ENCODE data around the gene RHOG. TPM values are rescaled to one million over a fixed set of nuclear protein-coding genes. Genes with fewer than 3 reads are reported as not detected.

RHOG gene
- total and polyA plus RNA-seq, 9 of the 15 experiments (the other 6 are each of a cell fraction or from before 2014, with no cell fraction given), result 22.6 to 162 (median 80.3) TPM

DNA sequence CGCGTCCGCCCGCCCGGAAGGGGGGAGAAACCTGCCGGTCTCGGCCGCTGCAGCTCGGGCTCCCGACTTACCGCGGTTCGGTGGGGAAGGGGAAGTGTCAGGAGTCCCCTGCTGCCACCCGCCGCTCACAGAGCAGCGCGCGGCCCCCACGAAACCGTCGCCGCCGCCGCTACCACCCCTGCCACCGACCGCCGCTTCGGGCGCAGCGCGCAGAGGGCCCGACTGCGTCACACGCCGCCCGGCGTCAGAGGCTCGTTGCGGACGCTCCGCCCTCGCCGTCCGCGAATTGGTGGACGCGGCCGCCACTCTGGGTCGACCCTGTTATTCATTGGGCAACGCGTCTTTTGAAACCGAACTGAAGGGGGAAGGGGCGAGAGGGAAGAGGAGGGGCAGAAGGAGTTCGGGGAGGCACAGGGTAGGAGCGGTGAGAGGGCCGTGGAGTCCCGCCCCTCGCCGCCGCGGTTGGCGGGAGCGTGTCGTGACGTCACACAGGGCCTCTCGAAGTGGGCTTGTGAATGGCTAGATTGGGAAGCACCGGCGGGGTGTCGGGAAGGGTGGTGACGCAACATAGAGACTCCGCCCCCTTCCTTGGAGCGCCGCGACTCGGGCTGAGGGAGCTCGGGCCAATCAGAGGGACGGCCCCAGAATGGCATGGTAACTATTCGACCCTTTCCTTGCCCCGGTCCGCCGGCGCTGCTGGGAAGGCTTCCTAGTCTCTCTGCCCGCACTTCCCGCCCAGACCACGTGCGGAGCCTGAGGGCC, 43.2 kb downstream of the RHOG start, which contains the start of gene NUP98 (continued):
- TF ChIP-seq PRDM10 (IDR thresholded peaks at IDR 0.05; ENCODE audit: partially characterized antibody) (peak; percentile 39), TRIM24 (IDR thresholded peaks at IDR 0.05) (0 out of 4 replicates have a peak, but pooled peaks of 1 of the 2 experiments have one; percentile 32), MAFK (IDR thresholded peaks at IDR 0.05; ENCODE audit: low read length) (no peak), MYC (IDR thresholded peaks at IDR 0.05; ENCODE audit: low read depth, low read length) (peak; percentile 95), MYC (CRISPR knock-in tag; IDR thresholded peaks at IDR 0.05; ENCODE audit: borderline replicate concordance, low read depth) (no peak), EGR1 (conservative IDR thresholded peaks at IDR 0.05) (peak; percentile 53), FOS (IDR thresholded peaks at IDR 0.05; ENCODE audit: extremely low read depth, insufficient read length) (peak; percentile 89), ETV5 (CRISPR knock-in tag; IDR thresholded peaks at IDR 0.05; ENCODE audit: low read depth) (peak; percentile 22; the same call in 1 of the 2 replicates), MTA3 (IDR thresholded peaks at IDR 0.05; ENCODE audit: borderline replicate concordance) (peak; percentile 98), SMARCE1 (IDR thresholded peaks at IDR 0.05) (no peak), ZNF561 (CRISPR knock-in tag; conservative IDR thresholded peaks at IDR 0.05) (no peak), VEZF1 (CRISPR knock-in tag; IDR thresholded peaks at IDR 0.05) (peak; percentile 99), TAF9B (IDR thresholded peaks at IDR 0.05; ENCODE audit: partially characterized antibody) (no peak), OTX1 (CRISPR knock-in tag; IDR thresholded peaks at IDR 0.05) (peak; percentile 43; the same call in 1 of the 2 replicates), SNIP1 (IDR thresholded peaks at IDR 0.05; ENCODE audit: low read depth) (no peak), ZNF395 (CRISPR knock-in tag; IDR thresholded peaks at IDR 0.05) (peak; percentile 46; the same call in 1 of the 2 replicates), RHOXF2B (CRISPR knock-in tag; conservative IDR thresholded peaks at IDR 0.05) (no peak)
- TF ChIP-seq, protein P1, sequence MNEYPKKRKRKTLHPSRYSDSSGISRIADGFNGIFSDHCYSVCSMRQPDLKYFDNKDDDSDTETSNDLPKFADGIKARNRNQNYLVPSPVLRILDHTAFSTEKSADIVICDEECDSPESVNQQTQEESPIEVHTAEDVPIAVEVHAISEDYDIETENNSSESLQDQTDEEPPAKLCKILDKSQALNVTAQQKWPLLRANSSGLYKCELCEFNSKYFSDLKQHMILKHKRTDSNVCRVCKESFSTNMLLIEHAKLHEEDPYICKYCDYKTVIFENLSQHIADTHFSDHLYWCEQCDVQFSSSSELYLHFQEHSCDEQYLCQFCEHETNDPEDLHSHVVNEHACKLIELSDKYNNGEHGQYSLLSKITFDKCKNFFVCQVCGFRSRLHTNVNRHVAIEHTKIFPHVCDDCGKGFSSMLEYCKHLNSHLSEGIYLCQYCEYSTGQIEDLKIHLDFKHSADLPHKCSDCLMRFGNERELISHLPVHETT (CRISPR knock-in tag; conservative IDR thresholded peaks at IDR 0.05 in 1 of 2, IDR thresholded peaks at IDR 0.05 in 1 of 2), result peak in 1 of 2 experiments; percentile 54; a peak in 1 of 4 replicates

Data from K562 (cell line).